HG03442 (cell line): ENCODE measurements around the gene TTLL3.

Experiments used
- ATAC-seq: cut with Tn5 transposase; IDR thresholded peaks from one replicate; pipeline ENCODE4 v1.9.1; 2021; ENCODE audit warnings: mild to moderate bottlenecking, moderate library complexity; ENCODE audit not compliant: unreplicated experiment

Gene TTLL3

GRCh38 chr3:9781551-9781950, 28.5 kb upstream of the TTLL3 start:
- no peak for ATAC-seq

- no peak for ATAC-seq
Measured at GRCh38 chr3:9781978-9782603, 28.0 kb upstream of the TTLL3 start.

GRCh38 chr3:9782770-9783169, 27.3 kb upstream of the TTLL3 start:
- ATAC-seq: no peak

- no peak for ATAC-seq
Measured at GRCh38 chr3:9783954-9784353, 26.1 kb upstream of the TTLL3 start.

GRCh38 chr3:9784965-9785364, 25.1 kb upstream of the TTLL3 start:
- no peak for ATAC-seq

- ATAC-seq: no peak
Measured at GRCh38 chr3:9785602-9786001, 24.5 kb upstream of the TTLL3 start.

- no peak for ATAC-seq
Measured at GRCh38 chr3:9786209-9786739, 23.8 kb upstream of the TTLL3 start.

- no peak for ATAC-seq
Measured at GRCh38 chr3:9786825-9787669, 23.0 kb upstream of the TTLL3 start.

GRCh38 chr3:9787714-9788113, 22.3 kb upstream of the TTLL3 start:
- no peak for ATAC-seq

- ATAC-seq: no peak
Measured at GRCh38 chr3:9791127-9791526, 18.9 kb upstream of the TTLL3 start.

- no peak for ATAC-seq
Measured at GRCh38 chr3:9791790-9792404, 18.2 kb upstream of the TTLL3 start.

GRCh38 chr3:9792405-9793160, 17.5 kb upstream of the TTLL3 start, which contains the start of the genes ARPC4 and TADA3:
Gene ARPC4 (plus strand): TSS chr3:9793082. CDS start chr3:9793122, 40 bp downstream.
Gene TADA3 (minus strand): TSS chr3:9792473. CDS start chr3:9791466, 1,007 bp downstream.
- ATAC-seq: peak; percentile 76

GRCh38 chr3:9793161-9793781, 16.8 kb upstream of the TTLL3 start:
- no peak for ATAC-seq

GRCh38 chr3:9794400-9794799, 15.7 kb upstream of the TTLL3 start:
- ATAC-seq: no peak

GRCh38 chr3:9795207-9795606, 14.9 kb upstream of the TTLL3 start:
- ATAC-seq: no peak

- ATAC-seq: no peak
Measured at GRCh38 chr3:9797196-9797945, 12.7 kb upstream of the TTLL3 start.

- ATAC-seq: no peak
Measured at GRCh38 chr3:9800529-9800928, 9.5 kb upstream of the TTLL3 start.

- no peak for ATAC-seq
Measured at GRCh38 chr3:9803494-9803893, 6.6 kb upstream of the TTLL3 start.

GRCh38 chr3:9804996-9805395, 5.1 kb upstream of the TTLL3 start:
- no peak for ATAC-seq

GRCh38 chr3:9806137-9806536, 3.9 kb upstream of the TTLL3 start:
- no peak for ATAC-seq
